SK-N-SH (cell line): Measurements from ENCODE around the gene ADAP2. TPM values are rescaled to one million over a fixed set of nuclear protein-coding genes. Genes with fewer than 3 reads are reported as not detected.

Source experiments
- CTCF ChIA-PET: fragments of 300-600, 350-600 bp; formaldehyde crosslinking; extraction: SDS; loops from one replicate; lab custom pipeline; 2021; lab: Yijun Ruan, JAX
- POLR2A ChIA-PET: fragments of 350-600 bp; sonication (Branson Sonifier 250); formaldehyde crosslinking; extraction: SDS; loops from one replicate; lab custom pipeline; 2020; ENCODE audit warnings: antibody characterized with exemption, inconsistent platforms; lab: Yijun Ruan, JAX
- DNase-seq: peaks from one replicate; pipeline ENCODE4 v3.0.0; 2012
- H2AFZ ChIP-seq: fragments of 200-600 bp; sonication (generic); 2 replicates; pipeline ENCODE4 v1.8.1; 2016; ENCODE audit warnings: antibody characterized with exemption, mild to moderate bottlenecking, low read depth
- H3F3A ChIP-seq: fragments of 200-600 bp; sonication (generic); replicated peaks from 2 replicates; pipeline ENCODE3; 2016; ENCODE audit warnings: antibody characterized with exemption, mild to moderate bottlenecking; ENCODE audit not compliant: insufficient read depth
- H3K27ac ChIP-seq, 2 experiments: fragments of 200-500 bp in 1 of 2; fragments of 200-600 bp in 1 of 2; sonication (Bioruptor generic) in 1 of 2; sonication (generic), shearing (Covaris generic) in 1 of 2; 2 replicates each; pipeline versions ENCODE4 v1.5.1 to v1.6.1; 2014 to 2016; ENCODE audit warnings: low read depth in 2 of 2, inconsistent platforms in 1 of 2, low read length in 1 of 2, mild to moderate bottlenecking in 1 of 2, mixed read lengths in 1 of 2
- H3K27me3 ChIP-seq: fragments of 200-600 bp; sonication (generic), shearing (Covaris generic); 2 replicates; pipeline ENCODE4 v1.6.1; 2016; ENCODE audit warnings: mixed run types; ENCODE audit not compliant: insufficient read depth
- H3K36me3 ChIP-seq, 2 experiments: fragments of 200-500 bp in 1 of 2; fragments of 200-600 bp in 1 of 2; sonication (Bioruptor generic) in 1 of 2; sonication (generic) in 1 of 2; replicated peaks in 1 of 2; 2 replicates each; pipeline versions ENCODE3 to v1.5.1; 2014 to 2016; ENCODE audit warnings: low read length in 1 of 2, mild to moderate bottlenecking in 1 of 2; ENCODE audit not compliant: insufficient read depth in 2 of 2, control insufficient read depth in 1 of 2
- H3K4me1 ChIP-seq, 2 experiments: fragments of 200-500 bp in 1 of 2; fragments of 200-600 bp in 1 of 2; sonication (Bioruptor generic) in 1 of 2; sonication (generic), shearing (Covaris generic) in 1 of 2; 2 replicates each; pipeline versions ENCODE4 v1.5.1 to v1.6.1; 2014 to 2016; ENCODE audit warnings: low read depth in 1 of 2, low read length in 1 of 2, mixed run types in 1 of 2; ENCODE audit not compliant: insufficient read depth in 2 of 2, control insufficient read depth in 1 of 2
- H3K4me2 ChIP-seq: fragments of 200-600 bp; sonication (generic), shearing (Covaris generic); 2 replicates; pipeline ENCODE4 v1.6.1; 2017; ENCODE audit warnings: mixed run types
- H3K4me3 ChIP-seq, 2 experiments: fragments of 200-500 bp in 1 of 2; fragments of 200-600 bp in 1 of 2; sonication (Bioruptor generic) in 1 of 2; sonication (generic), shearing (Covaris generic) in 1 of 2; 2 replicates each; pipeline versions ENCODE4 v1.5.1 to v1.8.1; 2014 to 2016; ENCODE audit warnings: low read depth in 2 of 2, inconsistent platforms in 1 of 2, low read length in 1 of 2, mild to moderate bottlenecking in 1 of 2, mixed read lengths in 1 of 2, moderate library complexity in 1 of 2
- H3K79me2 ChIP-seq: fragments of 200-600 bp; sonication (generic); 2 replicates; pipeline ENCODE4 v1.8.1; 2017; ENCODE audit warnings: mild to moderate bottlenecking; ENCODE audit not compliant: insufficient read depth
- H3K9ac ChIP-seq: fragments of 200-600 bp; sonication (generic); 2 replicates; pipeline ENCODE4 v1.6.1; 2017; ENCODE audit warnings: mixed run types
- H3K9me2 ChIP-seq: fragments of 200-600 bp; sonication (generic); 2 replicates; pipeline ENCODE4 v1.6.1; 2017; ENCODE audit warnings: mixed run types
- H3K9me3 ChIP-seq: fragments of 200-600 bp; sonication (generic); 2 replicates; pipeline ENCODE4 v1.6.1; 2017; ENCODE audit warnings: mixed run types, mild to moderate bottlenecking, moderate library complexity
- H4K20me1 ChIP-seq: fragments of 200-600 bp; sonication (generic); 2 replicates; pipeline ENCODE4 v1.6.1; 2017; ENCODE audit warnings: mild to moderate bottlenecking, mixed run types; ENCODE audit not compliant: insufficient read depth
- CHD2 ChIP-seq: fragments of 150-350 bp; IDR thresholded peaks from 2 replicates; pipeline ENCODE4 v1.6.1; 2018; ENCODE audit warnings: low read length; ENCODE audit not compliant: partially characterized antibody
- ELF1 ChIP-seq: IDR thresholded peaks from 2 replicates; pipeline ENCODE4 v1.4.0; 2012
- FOSL2 ChIP-seq: IDR thresholded peaks from 2 replicates; pipeline ENCODE4 v1.4.0; 2012; ENCODE audit warnings: low read depth, mild to moderate bottlenecking, moderate library complexity, borderline replicate concordance
- GABPA ChIP-seq: IDR thresholded peaks from 2 replicates; pipeline ENCODE4 v1.4.0; 2012; ENCODE audit warnings: low read depth, mild to moderate bottlenecking
- GATA2 ChIP-seq: sonication (generic); formaldehyde crosslinking; IDR thresholded peaks from 2 replicates; pipeline ENCODE4 v1.5.0; 2020; ENCODE audit warnings: mild to moderate bottlenecking, missing genetic modification reagents
- JUND ChIP-seq: IDR thresholded peaks from 2 replicates; pipeline ENCODE4 v1.4.0; 2012
- MEF2A ChIP-seq: IDR thresholded peaks from 2 replicates; pipeline ENCODE4 v1.4.0; 2012; ENCODE audit warnings: low read depth, borderline replicate concordance
- MXI1 ChIP-seq: IDR thresholded peaks from 2 replicates; pipeline ENCODE4 v1.6.1; 2012; ENCODE audit warnings: mild to moderate bottlenecking, low read depth, low read length, improper control_type of control experiment
- NRF1 ChIP-seq: IDR thresholded peaks from 2 replicates; pipeline ENCODE4 v1.6.1; 2012; ENCODE audit warnings: low read depth, mild to moderate bottlenecking, low read length
- RFX5 ChIP-seq: IDR thresholded peaks from 2 replicates; pipeline ENCODE4 v1.6.1; 2012; ENCODE audit warnings: mild to moderate bottlenecking, improper control_type of control experiment, low read length
- SIN3A ChIP-seq: IDR thresholded peaks from 2 replicates; pipeline ENCODE4 v1.6.1; 2012; ENCODE audit warnings: low read depth, mild to moderate bottlenecking, low read length, moderate library complexity, borderline replicate concordance
- SMC3 ChIP-seq: IDR thresholded peaks from 2 replicates; pipeline ENCODE4 v1.6.1; 2012; ENCODE audit warnings: low read depth, low read length, improper control_type of control experiment
- WGBS: methylation state at CpG from one replicate; pipeline ENCODE4 v1.1.6; 2017; ENCODE audit warnings: low lambda C conversion rate; 5-methylcytosine and 5-hydroxymethylcytosine counted together
- polyA plus RNA-seq, 3 experiments: library from polyadenylated mRNA; depleted of rRNA; stranded (reverse); fragments of >200 nt; gene quantifications; 2 replicates each; pipeline ENCODE4 v1.2.3, GENCODE V29; 2012
- TF ChIP-seq, protein P1 (sequence below): fragments of 150-350 bp; IDR thresholded peaks from 2 replicates; pipeline ENCODE4 v1.6.1; 2017; ENCODE audit warnings: antibody characterized with exemption, low read length, low read depth, borderline replicate concordance
- TF ChIP-seq, protein P2 (sequence below): fragments of 150-350 bp; IDR thresholded peaks from 2 replicates; pipeline ENCODE4 v1.6.1; 2016; ENCODE audit warnings: mild to moderate bottlenecking, low read depth, low read length
- TF ChIP-seq, protein P3 (sequence below): IDR thresholded peaks from 2 replicates; pipeline ENCODE4; 2012
- TF ChIP-seq, protein P4 (sequence below): IDR thresholded peaks from 2 replicates; pipeline ENCODE4 v1.4.0; 2012; ENCODE audit warnings: low read depth, borderline replicate concordance

ADAP2 gene
- polyA plus RNA-seq, 1 of the 3 experiments (the other 2 are of a cell fraction) = 0.39 TPM

GRCh38 chr17:30990458-30990857, 68.7 kb downstream of the ADAP2 start:
- no peak overlapping the region for H2AFZ ChIP-seq
- H3K4me2 ChIP-seq = no peak overlapping the region
- H3K4me3 ChIP-seq = no peak overlapping the region
- POLR2A ChIA-PET = no interaction called here
- H3K9me2 ChIP-seq = no peaks in the 10 kb centered on the region
- H3F3A ChIP-seq = no peaks in the 10 kb centered on the region
- H3K4me1 ChIP-seq = no peaks in the 10 kb centered on the region
- H3K79me2 ChIP-seq = no peaks in the 10 kb centered on the region
- TF ChIP-seq MEF2A = no peak
- TF ChIP-seq, protein P1, sequence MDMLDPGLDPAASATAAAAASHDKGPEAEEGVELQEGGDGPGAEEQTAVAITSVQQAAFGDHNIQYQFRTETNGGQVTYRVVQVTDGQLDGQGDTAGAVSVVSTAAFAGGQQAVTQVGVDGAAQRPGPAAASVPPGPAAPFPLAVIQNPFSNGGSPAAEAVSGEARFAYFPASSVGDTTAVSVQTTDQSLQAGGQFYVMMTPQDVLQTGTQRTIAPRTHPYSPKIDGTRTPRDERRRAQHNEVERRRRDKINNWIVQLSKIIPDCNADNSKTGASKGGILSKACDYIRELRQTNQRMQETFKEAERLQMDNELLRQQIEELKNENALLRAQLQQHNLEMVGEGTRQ = no peak
- no peak for TF ChIP-seq SIN3A
- TF ChIP-seq JUND = no peak
- TF ChIP-seq, protein P2, sequence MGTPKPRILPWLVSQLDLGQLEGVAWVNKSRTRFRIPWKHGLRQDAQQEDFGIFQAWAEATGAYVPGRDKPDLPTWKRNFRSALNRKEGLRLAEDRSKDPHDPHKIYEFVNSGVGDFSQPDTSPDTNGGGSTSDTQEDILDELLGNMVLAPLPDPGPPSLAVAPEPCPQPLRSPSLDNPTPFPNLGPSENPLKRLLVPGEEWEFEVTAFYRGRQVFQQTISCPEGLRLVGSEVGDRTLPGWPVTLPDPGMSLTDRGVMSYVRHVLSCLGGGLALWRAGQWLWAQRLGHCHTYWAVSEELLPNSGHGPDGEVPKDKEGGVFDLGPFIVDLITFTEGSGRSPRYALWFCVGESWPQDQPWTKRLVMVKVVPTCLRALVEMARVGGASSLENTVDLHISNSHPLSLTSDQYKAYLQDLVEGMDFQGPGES = no peak
- no peak for TF ChIP-seq CHD2
- TF ChIP-seq GABPA = no peak
- TF ChIP-seq GATA2 (CRISPR knock-in tag) = no peak
- TF ChIP-seq, protein P3, sequence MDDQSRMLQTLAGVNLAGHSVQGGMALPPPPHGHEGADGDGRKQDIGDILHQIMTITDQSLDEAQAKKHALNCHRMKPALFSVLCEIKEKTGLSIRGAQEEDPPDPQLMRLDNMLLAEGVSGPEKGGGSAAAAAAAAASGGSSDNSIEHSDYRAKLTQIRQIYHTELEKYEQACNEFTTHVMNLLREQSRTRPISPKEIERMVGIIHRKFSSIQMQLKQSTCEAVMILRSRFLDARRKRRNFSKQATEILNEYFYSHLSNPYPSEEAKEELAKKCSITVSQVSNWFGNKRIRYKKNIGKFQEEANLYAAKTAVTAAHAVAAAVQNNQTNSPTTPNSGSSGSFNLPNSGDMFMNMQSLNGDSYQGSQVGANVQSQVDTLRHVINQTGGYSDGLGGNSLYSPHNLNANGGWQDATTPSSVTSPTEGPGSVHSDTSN = no peak
- TF ChIP-seq ELF1 = no peak
- TF ChIP-seq, protein P4, sequence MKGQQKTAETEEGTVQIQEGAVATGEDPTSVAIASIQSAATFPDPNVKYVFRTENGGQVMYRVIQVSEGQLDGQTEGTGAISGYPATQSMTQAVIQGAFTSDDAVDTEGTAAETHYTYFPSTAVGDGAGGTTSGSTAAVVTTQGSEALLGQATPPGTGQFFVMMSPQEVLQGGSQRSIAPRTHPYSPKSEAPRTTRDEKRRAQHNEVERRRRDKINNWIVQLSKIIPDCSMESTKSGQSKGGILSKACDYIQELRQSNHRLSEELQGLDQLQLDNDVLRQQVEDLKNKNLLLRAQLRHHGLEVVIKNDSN = no peak
- TF ChIP-seq SMC3 = no peak
- TF ChIP-seq FOSL2 = no peak
- TF ChIP-seq RFX5 = no peak
- no peak for TF ChIP-seq NRF1
- H3K27ac ChIP-seq = no peak overlapping the region
- no peaks in the 10 kb centered on the region; the same call in 1 of the 2 replicates for H3K27me3 ChIP-seq
- no peaks in the 10 kb centered on the region for H3K36me3 ChIP-seq
- no peak for DNase-seq
- H3K9me3 ChIP-seq = no peaks in the 10 kb centered on the region
- no peaks in the 10 kb centered on the region for H4K20me1 ChIP-seq
- CTCF ChIA-PET = no interaction called here
- no peak overlapping the region for H3K9ac ChIP-seq
- WGBS = 76% methylated on average over 3 of the region's 3 CpGs

GRCh38 chr17:30992551-30992950, 70.8 kb downstream of the ADAP2 start:
- ChIA-PET CTCF (no interaction called here), POLR2A (no interaction called here)
- no peaks in the 10 kb centered on the region for H3K36me3 ChIP-seq
- no peaks in the 10 kb centered on the region for H3F3A ChIP-seq
- no peaks in the 10 kb centered on the region for H3K9me3 ChIP-seq
- no peak for TF ChIP-seq MXI1
- TF ChIP-seq, protein P2 = no peak
- no peak overlapping the region for H2AFZ ChIP-seq
- H4K20me1 ChIP-seq = no peaks in the 10 kb centered on the region
- DNase-seq = no peak
- no peaks in the 10 kb centered on the region for H3K4me1 ChIP-seq
- H3K9me2 ChIP-seq = no peaks in the 10 kb centered on the region
- no peak overlapping the region for H3K4me3 ChIP-seq
- no peak overlapping the region for H3K9ac ChIP-seq
- no peak overlapping the region for H3K27ac ChIP-seq
- H3K27me3 ChIP-seq = no peaks in the 10 kb centered on the region; the same call in 1 of the 2 replicates
- no peaks in the 10 kb centered on the region for H3K79me2 ChIP-seq
- H3K4me2 ChIP-seq = no peak overlapping the region
- WGBS = 96% methylated on average over 3 of the region's 3 CpGs
